SJSA1 (cell line): ENCODE results near the gene DNAJC25. TPM values are rescaled to one million over a fixed set of nuclear protein-coding genes. Genes with fewer than 3 reads are reported as not detected.

Experiments
- DNase-seq, 2 experiments: peaks; one replicate each; pipeline ENCODE4 v3.0.0-alpha.2; 2015 to 2020; ENCODE audit warnings: low spot score in 2 of 2, low read depth in 1 of 2
- H3K27ac ChIP-seq: fragments of 250-450 bp; sonication (Bioruptor Pico); 2 replicates; pipeline ENCODE4 v1.5.1; 2020; ENCODE audit warnings: mild to moderate bottlenecking, moderate library complexity
- H3K27me3 ChIP-seq: fragments of 250-450 bp; sonication (Bioruptor Pico); replicated peaks from 2 replicates; pipeline ENCODE4 v1.5.1; 2020; ENCODE audit warnings: mild to moderate bottlenecking, moderate library complexity
- H3K36me3 ChIP-seq: fragments of 250-450 bp; sonication (Bioruptor Pico); 2 replicates; pipeline ENCODE4 v1.5.1; 2020; ENCODE audit warnings: mild to moderate bottlenecking
- H3K4me1 ChIP-seq: fragments of 250-450 bp; sonication (Bioruptor Pico); replicated peaks from 2 replicates; pipeline ENCODE4 v1.6.1; 2021; ENCODE audit warnings: mild to moderate bottlenecking
- H3K4me3 ChIP-seq: fragments of 250-450 bp; sonication (Bioruptor Pico); 2 replicates; pipeline ENCODE4 v1.5.1; 2020; ENCODE audit warnings: mild to moderate bottlenecking
- H3K9me3 ChIP-seq: fragments of 250-450 bp; sonication (Bioruptor Pico); replicated peaks from 2 replicates; pipeline ENCODE4 v1.5.1; 2020; ENCODE audit warnings: mild to moderate bottlenecking
- total RNA-seq: library from RNA; depleted of rRNA; stranded (reverse); fragments of >200 nt; shearing (Covaris generic); gene quantifications from 2 replicates; pipeline ENCODE4 v1.2.3, GENCODE V29; 2014

DNAJC25 gene
- total RNA-seq, 1 experiment from 2014 or later = 11.1 TPM

- H3K4me3 ChIP-seq = no peak overlapping the region
- no peaks in the 10 kb centered on the region for H3K27me3 ChIP-seq
- DNase-seq = no peak
- H3K36me3 ChIP-seq = peaks cover 6% of the 10 kb centered on the region
- H3K9me3 ChIP-seq = no peaks in the 10 kb centered on the region
- no peak overlapping the region for H3K27ac ChIP-seq
- peaks cover 6% of the 10 kb centered on the region for H3K4me1 ChIP-seq
Observed at GRCh38 chr9:111634860-111635259, 3.7 kb downstream of the DNAJC25 start.

GRCh38 chr9:111637421-111637950, 6.4 kb downstream of the DNAJC25 start:
- Histone ChIP-seq H3K4me3 (no peak overlapping the region), H3K27ac (no peak overlapping the region), H3K9me3 (no peaks in the 10 kb centered on the region), H3K36me3 (no peaks in the 10 kb centered on the region), H3K4me1 (no peaks in the 10 kb centered on the region), H3K27me3 (no peaks in the 10 kb centered on the region)
- no peak for DNase-seq

GRCh38 chr9:111644195-111644772, 13.2 kb downstream of the DNAJC25 start:
- Histone ChIP-seq H3K4me3 (no peak overlapping the region), H3K4me1 (no peaks in the 10 kb centered on the region), H3K36me3 (peaks cover 31% of the 10 kb centered on the region), H3K27me3 (no peaks in the 10 kb centered on the region), H3K9me3 (no peaks in the 10 kb centered on the region), H3K27ac (no peak overlapping the region)
- DNase-seq = no peak

- Histone ChIP-seq H3K4me1 (no peaks in the 10 kb centered on the region), H3K4me3 (no peak overlapping the region), H3K27ac (no peak overlapping the region), H3K9me3 (no peaks in the 10 kb centered on the region), H3K36me3 (peaks cover 38% of the 10 kb centered on the region), H3K27me3 (no peaks in the 10 kb centered on the region)
- no peak for DNase-seq
Observed at GRCh38 chr9:111645806-111646205, 14.7 kb downstream of the DNAJC25 start.

- H3K36me3 ChIP-seq = peaks cover 38% of the 10 kb centered on the region
- H3K4me3 ChIP-seq = no peak overlapping the region
- H3K4me1 ChIP-seq = no peaks in the 10 kb centered on the region
- H3K9me3 ChIP-seq = no peaks in the 10 kb centered on the region
- H3K27ac ChIP-seq = no peak overlapping the region
- H3K27me3 ChIP-seq = no peaks in the 10 kb centered on the region
- DNase-seq = no peak
Observed at GRCh38 chr9:111646417-111646816, 15.3 kb downstream of the DNAJC25 start.

- no peak overlapping the region for H3K4me3 ChIP-seq
- no peak overlapping the region for H3K27ac ChIP-seq
- H3K4me1 ChIP-seq = no peaks in the 10 kb centered on the region
- no peaks in the 10 kb centered on the region for H3K27me3 ChIP-seq
- peaks cover 35% of the 10 kb centered on the region for H3K36me3 ChIP-seq
- no peaks in the 10 kb centered on the region for H3K9me3 ChIP-seq
- DNase-seq = no peak
Observed at GRCh38 chr9:111648066-111648465, 16.9 kb downstream of the DNAJC25 start.

GRCh38 chr9:111649016-111649415, 17.9 kb downstream of the DNAJC25 start:
- Histone ChIP-seq H3K27ac (no peak overlapping the region), H3K27me3 (no peaks in the 10 kb centered on the region), H3K4me1 (no peaks in the 10 kb centered on the region), H3K9me3 (no peaks in the 10 kb centered on the region), H3K4me3 (no peak overlapping the region), H3K36me3 (peaks cover 35% of the 10 kb centered on the region)
- DNase-seq = no peak

GRCh38 chr9:111657051-111657450, 25.9 kb downstream of the DNAJC25 start:
- H3K9me3 ChIP-seq = no peaks in the 10 kb centered on the region
- no peak overlapping the region for H3K27ac ChIP-seq
- peaks cover 7% of the 10 kb centered on the region for H3K4me1 ChIP-seq
- H3K36me3 ChIP-seq = peaks cover 19% of the 10 kb centered on the region
- DNase-seq = no peak
- H3K27me3 ChIP-seq = no peaks in the 10 kb centered on the region
- no peak overlapping the region for H3K4me3 ChIP-seq

- Histone ChIP-seq H3K9me3 (no peaks in the 10 kb centered on the region), H3K4me3 (no peak overlapping the region), H3K27ac (no peak overlapping the region), H3K27me3 (no peaks in the 10 kb centered on the region), H3K4me1 (peaks cover 14% of the 10 kb centered on the region), H3K36me3 (peaks cover 16% of the 10 kb centered on the region)
- no peak for DNase-seq
Observed at GRCh38 chr9:111658943-111659342, 27.8 kb downstream of the DNAJC25 start.

- no peak for DNase-seq
- H3K4me3 ChIP-seq = no peak overlapping the region
- no peak overlapping the region for H3K27ac ChIP-seq
- no peaks in the 10 kb centered on the region for H3K27me3 ChIP-seq
- peaks cover 14% of the 10 kb centered on the region for H3K4me1 ChIP-seq
- H3K36me3 ChIP-seq = peaks cover 12% of the 10 kb centered on the region
- no peaks in the 10 kb centered on the region for H3K9me3 ChIP-seq
Observed at GRCh38 chr9:111659691-111660090, 28.6 kb downstream of the DNAJC25 start.

GRCh38 chr9:111661150-111661801, 30.1 kb downstream of the DNAJC25 start, which contains the start of gene GNG10:
Gene GNG10 (plus strand): TSS chr9:111661605. CDS start chr9:111661635, 30 bp downstream.
- peak; percentile 49 to 53 for DNase-seq
- Histone ChIP-seq H3K27me3 (no peaks in the 10 kb centered on the region), H3K9me3 (no peaks in the 10 kb centered on the region), H3K4me1 (peaks cover 14% of the 10 kb centered on the region), H3K36me3 (peaks cover 4% of the 10 kb centered on the region; the same call in 1 of the 2 replicates), H3K27ac (peak within 1 kb of the TSS; percentile 35; the same call in 1 of the 2 replicates), H3K4me3 (peak within 1 kb of the TSS; percentile 89)

GRCh38 chr9:111661802-111662521, 30.8 kb downstream of the DNAJC25 start:
- peaks cover 4% of the 10 kb centered on the region; the same call in 1 of the 2 replicates for H3K36me3 ChIP-seq
- H3K4me3 ChIP-seq = peak overlapping the region; percentile 89
- peak overlapping the region; percentile 35; the same call in 1 of the 2 replicates for H3K27ac ChIP-seq
- DNase-seq = peak; percentile 43 to 44
- no peaks in the 10 kb centered on the region for H3K27me3 ChIP-seq
- no peaks in the 10 kb centered on the region for H3K9me3 ChIP-seq
- peaks cover 14% of the 10 kb centered on the region for H3K4me1 ChIP-seq

- Histone ChIP-seq H3K4me3 (peak overlapping the region; percentile 89), H3K36me3 (peaks cover 9% of the 10 kb centered on the region), H3K9me3 (no peaks in the 10 kb centered on the region), H3K27me3 (no peaks in the 10 kb centered on the region), H3K4me1 (peaks cover 14% of the 10 kb centered on the region), H3K27ac (no peak overlapping the region)
- DNase-seq = peak in 1 of 2 experiments; percentile 18
Observed at GRCh38 chr9:111662576-111663300, 31.6 kb downstream of the DNAJC25 start.
